ENCODE results near the gene HPCAL1.

DNA sequence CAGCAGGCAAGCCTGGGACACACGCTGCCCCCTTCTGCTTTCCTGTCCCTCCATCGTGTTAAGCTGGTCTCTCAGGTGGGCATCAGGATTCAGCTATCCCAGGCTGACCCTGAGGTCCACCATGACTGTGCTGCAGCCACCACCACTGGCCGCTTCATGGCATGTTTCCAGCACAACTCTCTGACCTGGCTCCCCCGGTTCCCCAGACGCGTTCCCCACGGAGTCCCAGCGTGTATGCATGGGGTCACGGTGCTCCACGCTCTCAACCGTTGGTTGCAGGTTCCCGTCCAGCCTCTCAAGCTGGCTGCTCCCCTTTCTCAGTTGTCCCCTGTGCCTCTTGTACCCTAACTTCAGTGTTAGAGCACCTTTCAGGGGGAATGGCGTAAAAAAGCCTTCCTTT lies 20.3 kb downstream of the HPCAL1 start:
- TF ChIP-seq, protein P1, sequence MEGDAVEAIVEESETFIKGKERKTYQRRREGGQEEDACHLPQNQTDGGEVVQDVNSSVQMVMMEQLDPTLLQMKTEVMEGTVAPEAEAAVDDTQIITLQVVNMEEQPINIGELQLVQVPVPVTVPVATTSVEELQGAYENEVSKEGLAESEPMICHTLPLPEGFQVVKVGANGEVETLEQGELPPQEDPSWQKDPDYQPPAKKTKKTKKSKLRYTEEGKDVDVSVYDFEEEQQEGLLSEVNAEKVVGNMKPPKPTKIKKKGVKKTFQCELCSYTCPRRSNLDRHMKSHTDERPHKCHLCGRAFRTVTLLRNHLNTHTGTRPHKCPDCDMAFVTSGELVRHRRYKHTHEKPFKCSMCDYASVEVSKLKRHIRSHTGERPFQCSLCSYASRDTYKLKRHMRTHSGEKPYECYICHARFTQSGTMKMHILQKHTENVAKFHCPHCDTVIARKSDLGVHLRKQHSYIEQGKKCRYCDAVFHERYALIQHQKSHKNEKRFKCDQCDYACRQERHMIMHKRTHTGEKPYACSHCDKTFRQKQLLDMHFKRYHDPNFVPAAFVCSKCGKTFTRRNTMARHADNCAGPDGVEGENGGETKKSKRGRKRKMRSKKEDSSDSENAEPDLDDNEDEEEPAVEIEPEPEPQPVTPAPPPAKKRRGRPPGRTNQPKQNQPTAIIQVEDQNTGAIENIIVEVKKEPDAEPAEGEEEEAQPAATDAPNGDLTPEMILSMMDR (IDR thresholded peaks at IDR 0.05), result no peak
- TF ChIP-seq EZH2 (IDR thresholded peaks at IDR 0.05; ENCODE audit: borderline replicate concordance, insufficient read depth, low read depth, low read length, poor library complexity, severe bottlenecking), result no peak
